ENCODE results near the gene MAGI2. TPM values are rescaled to one million over a fixed set of nuclear protein-coding genes. Genes with fewer than 3 reads are reported as not detected.
A peak's percentile ranks its signal among the peaks of the same experiment; 100 is the strongest.
"Not testable (repeated sequence)": the region's sequence is repeated elsewhere in the genome, so short reads cannot be mapped to it uniquely, and the experiment has no call there.

MAGI2 gene
- total and polyA plus RNA-seq, 2 experiments from 2014 or later, result 10.4 to 26.4 TPM

DNA sequence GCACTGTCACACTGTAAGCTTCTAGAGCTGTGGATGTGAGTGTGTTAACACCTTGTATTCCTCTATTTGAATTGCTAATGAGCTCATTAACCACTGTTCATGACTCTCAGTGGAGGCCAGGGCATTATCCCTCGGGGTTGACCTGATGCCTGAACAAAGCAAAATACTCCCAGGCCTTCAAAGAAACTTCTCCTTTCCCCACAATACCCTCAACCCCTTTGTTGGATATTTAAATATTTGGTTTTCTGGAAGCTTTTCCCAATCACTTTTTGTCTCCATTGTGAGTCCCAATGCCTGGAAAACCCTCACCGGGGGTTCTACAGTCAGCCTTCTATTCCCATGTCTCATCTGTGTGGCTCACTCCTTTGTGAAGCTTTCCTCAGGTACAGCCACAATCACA lies 874.8 kb downstream of the MAGI2 start (continued):
- TF ChIP-seq, protein P1, sequence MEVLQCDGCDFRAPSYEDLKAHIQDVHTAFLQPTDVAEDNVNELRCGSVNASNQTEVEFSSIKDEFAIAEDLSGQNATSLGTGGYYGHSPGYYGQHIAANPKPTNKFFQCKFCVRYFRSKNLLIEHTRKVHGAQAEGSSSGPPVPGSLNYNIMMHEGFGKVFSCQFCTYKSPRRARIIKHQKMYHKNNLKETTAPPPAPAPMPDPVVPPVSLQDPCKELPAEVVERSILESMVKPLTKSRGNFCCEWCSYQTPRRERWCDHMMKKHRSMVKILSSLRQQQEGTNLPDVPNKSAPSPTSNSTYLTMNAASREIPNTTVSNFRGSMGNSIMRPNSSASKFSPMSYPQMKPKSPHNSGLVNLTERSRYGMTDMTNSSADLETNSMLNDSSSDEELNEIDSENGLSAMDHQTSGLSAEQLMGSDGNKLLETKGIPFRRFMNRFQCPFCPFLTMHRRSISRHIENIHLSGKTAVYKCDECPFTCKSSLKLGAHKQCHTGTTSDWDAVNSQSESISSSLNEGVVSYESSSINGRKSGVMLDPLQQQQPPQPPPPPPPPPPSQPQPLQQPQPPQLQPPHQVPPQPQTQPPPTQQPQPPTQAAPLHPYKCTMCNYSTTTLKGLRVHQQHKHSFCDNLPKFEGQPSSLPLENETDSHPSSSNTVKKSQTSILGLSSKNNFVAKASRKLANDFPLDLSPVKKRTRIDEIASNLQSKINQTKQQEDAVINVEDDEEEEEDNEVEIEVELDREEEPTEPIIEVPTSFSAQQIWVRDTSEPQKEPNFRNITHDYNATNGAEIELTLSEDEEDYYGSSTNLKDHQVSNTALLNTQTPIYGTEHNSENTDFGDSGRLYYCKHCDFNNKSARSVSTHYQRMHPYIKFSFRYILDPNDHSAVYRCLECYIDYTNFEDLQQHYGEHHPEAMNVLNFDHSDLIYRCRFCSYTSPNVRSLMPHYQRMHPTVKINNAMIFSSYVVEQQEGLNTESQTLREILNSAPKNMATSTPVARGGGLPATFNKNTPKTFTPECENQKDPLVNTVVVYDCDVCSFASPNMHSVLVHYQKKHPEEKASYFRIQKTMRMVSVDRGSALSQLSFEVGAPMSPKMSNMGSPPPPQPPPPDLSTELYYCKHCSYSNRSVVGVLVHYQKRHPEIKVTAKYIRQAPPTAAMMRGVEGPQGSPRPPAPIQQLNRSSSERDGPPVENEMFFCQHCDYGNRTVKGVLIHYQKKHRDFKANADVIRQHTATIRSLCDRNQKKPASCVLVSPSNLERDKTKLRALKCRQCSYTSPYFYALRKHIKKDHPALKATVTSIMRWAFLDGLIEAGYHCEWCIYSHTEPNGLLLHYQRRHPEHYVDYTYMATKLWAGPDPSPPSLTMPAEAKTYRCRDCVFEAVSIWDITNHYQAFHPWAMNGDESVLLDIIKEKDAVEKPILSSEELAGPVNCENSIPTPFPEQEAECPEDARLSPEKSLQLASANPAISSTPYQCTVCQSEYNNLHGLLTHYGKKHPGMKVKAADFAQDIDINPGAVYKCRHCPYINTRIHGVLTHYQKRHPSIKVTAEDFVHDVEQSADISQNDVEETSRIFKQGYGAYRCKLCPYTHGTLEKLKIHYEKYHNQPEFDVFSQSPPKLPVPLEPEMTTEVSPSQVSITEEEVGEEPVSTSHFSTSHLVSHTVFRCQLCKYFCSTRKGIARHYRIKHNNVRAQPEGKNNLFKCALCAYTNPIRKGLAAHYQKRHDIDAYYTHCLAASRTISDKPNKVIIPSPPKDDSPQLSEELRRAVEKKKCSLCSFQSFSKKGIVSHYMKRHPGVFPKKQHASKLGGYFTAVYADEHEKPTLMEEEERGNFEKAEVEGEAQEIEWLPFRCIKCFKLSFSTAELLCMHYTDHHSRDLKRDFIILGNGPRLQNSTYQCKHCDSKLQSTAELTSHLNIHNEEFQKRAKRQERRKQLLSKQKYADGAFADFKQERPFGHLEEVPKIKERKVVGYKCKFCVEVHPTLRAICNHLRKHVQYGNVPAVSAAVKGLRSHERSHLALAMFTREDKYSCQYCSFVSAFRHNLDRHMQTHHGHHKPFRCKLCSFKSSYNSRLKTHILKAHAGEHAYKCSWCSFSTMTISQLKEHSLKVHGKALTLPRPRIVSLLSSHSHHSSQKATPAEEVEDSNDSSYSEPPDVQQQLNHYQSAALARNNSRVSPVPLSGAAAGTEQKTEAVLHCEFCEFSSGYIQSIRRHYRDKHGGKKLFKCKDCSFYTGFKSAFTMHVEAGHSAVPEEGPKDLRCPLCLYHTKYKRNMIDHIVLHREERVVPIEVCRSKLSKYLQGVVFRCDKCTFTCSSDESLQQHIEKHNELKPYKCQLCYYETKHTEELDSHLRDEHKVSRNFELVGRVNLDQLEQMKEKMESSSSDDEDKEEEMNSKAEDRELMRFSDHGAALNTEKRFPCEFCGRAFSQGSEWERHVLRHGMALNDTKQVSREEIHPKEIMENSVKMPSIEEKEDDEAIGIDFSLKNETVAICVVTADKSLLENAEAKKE (CRISPR knock-in tag; IDR thresholded peaks at IDR 0.05), result peak; percentile 91
- TF ChIP-seq STAT1 (IDR thresholded peaks at IDR 0.05; ENCODE audit: unreplicated experiment), result no peak
- peak; percentile 11; the same call in 1 of the 2 replicates for TF ChIP-seq CREB1 (CRISPR knock-in tag; IDR thresholded peaks at IDR 0.05; ENCODE audit: low read depth)
- TF ChIP-seq POLR2AphosphoS5 (IDR thresholded peaks at IDR 0.05; ENCODE audit: low read depth), result 0 out of 2 replicates have a peak, but pooled peaks have one; percentile 24
- TF ChIP-seq JUNB (IDR thresholded peaks at IDR 0.05; ENCODE audit: unreplicated experiment), result no peak

DNA sequence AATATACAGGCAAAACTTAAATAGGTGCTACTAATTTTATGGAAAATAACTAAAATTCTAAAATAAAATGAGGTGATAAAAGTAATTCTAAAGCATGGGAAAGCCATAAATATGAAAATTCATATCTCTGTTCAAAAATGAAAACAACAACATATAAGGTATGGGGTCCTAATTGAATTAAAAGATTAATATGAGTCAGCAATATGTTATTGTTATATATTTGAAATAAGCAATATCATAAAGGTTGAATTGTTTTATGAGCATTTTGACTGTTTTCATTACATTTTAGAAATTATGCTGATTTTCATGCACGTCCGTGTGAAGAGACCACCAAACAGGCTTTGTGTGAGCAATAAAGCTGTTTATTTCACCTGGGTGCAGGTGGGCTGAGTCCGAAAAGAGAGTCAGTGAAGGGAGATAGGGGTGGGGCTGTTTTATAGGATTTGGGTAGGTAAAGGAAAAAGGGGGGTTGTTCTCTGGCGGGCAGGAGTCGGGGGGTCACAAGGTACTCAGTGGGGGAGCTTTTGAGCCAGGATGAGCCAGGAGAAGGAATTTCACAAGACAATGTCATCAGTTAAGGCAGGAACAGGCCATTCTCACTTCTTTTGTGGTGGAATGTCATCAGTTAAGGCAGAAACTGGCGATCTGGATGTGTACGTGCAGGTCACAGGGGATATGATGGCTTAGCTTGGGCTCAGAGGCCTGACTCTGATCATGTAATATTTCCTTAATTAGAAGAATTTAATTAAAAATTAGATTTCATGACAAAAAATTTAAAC lies 876.1 kb downstream of the MAGI2 start:
- H3K36me3 Mint-ChIP-seq (ENCODE audit: low read depth); H3K36me3 ChIP-seq (ENCODE audit: insufficient read depth); H3K27me3 ChIP-seq (ENCODE audit: insufficient read depth); H3K9me3 Mint-ChIP-seq; H4K20me1 ChIP-seq (replicated peaks; ENCODE audit: insufficient read depth); DNase-seq (ENCODE audit: low spot score); H3F3A ChIP-seq (replicated peaks; ENCODE audit: low read depth); H3K9me2 ChIP-seq (ENCODE audit: insufficient read depth); ATAC-seq; H2AFZ ChIP-seq; H3K79me2 ChIP-seq (replicated peaks; ENCODE audit: insufficient read depth); H3K27me3 Mint-ChIP-seq (ENCODE audit: insufficient read depth, low read depth, poor library complexity); H3K4me3 ChIP-seq: not testable (repeated sequence)
- peaks cover 56% of the 10 kb centered on the region for H3K4me1 Mint-ChIP-seq
- Histone ChIP-seq H3K4me1 (ENCODE audit: insufficient read depth) (peaks cover 46% of the 10 kb centered on the region), H3K4me2 (peak overlapping the region; percentile 40; the same call in 1 of the 2 replicates), H3K27ac (ENCODE audit: low read depth) (peak overlapping the region; percentile 94)
- peak overlapping the region; percentile 94 for H3K27ac Mint-ChIP-seq
- TF ChIP-seq, protein P1 (CRISPR knock-in tag; IDR thresholded peaks at IDR 0.05), result peak; percentile 78; the same call in 1 of the 2 replicates
- peak; percentile 95 for TF ChIP-seq NANOG (IDR thresholded peaks at IDR 0.05; ENCODE audit: borderline replicate concordance)
- TF ChIP-seq CREB1 (CRISPR knock-in tag; IDR thresholded peaks at IDR 0.05; ENCODE audit: low read depth), result peak; percentile 51; the same call in 1 of the 2 replicates
- H3K4me3 Mint-ChIP-seq, result peak overlapping the region; percentile 22; the same call in 2 of the 3 replicates
